ENCODE data around the gene PIGR. TPM values are rescaled to one million over a fixed set of nuclear protein-coding genes. Genes with fewer than 3 reads are reported as not detected.

Gene PIGR
- total RNA-seq, 1 donor from 2014 or later = 1.00 TPM

GRCh38 chr1:206902702-206903101 lies 43.6 kb downstream of the PIGR start:
- Mint-ChIP-seq H3K9me3 (no peaks in the 10 kb centered on the region), H3K4me1 (peaks cover 69% of the 10 kb centered on the region), H3K36me3 (ENCODE audit: low read depth) (peaks cover 57% of the 10 kb centered on the region), H3K27ac (peak overlapping the region; percentile 32), H3K27me3 (no peaks in the 10 kb centered on the region), H3K4me3 (no peak overlapping the region)
- ChIA-PET CTCF (interaction anchor here (3.0 kb wide), 1 partner anchor 9 kb away, joined by 8 read pairs; no protein-coding TSS in a partner anchor), POLR2A (interaction anchor here (0.5 to 1.0 kb wide), 2 partner anchors 28 to 121 kb away, joined by 3 to 7 read pairs; no protein-coding TSS in a partner anchor)
- ATAC-seq (ENCODE audit: low read depth) = no peak
- DNase-seq = no peak
- TF ChIP-seq, protein P1, sequence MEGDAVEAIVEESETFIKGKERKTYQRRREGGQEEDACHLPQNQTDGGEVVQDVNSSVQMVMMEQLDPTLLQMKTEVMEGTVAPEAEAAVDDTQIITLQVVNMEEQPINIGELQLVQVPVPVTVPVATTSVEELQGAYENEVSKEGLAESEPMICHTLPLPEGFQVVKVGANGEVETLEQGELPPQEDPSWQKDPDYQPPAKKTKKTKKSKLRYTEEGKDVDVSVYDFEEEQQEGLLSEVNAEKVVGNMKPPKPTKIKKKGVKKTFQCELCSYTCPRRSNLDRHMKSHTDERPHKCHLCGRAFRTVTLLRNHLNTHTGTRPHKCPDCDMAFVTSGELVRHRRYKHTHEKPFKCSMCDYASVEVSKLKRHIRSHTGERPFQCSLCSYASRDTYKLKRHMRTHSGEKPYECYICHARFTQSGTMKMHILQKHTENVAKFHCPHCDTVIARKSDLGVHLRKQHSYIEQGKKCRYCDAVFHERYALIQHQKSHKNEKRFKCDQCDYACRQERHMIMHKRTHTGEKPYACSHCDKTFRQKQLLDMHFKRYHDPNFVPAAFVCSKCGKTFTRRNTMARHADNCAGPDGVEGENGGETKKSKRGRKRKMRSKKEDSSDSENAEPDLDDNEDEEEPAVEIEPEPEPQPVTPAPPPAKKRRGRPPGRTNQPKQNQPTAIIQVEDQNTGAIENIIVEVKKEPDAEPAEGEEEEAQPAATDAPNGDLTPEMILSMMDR (IDR thresholded peaks at IDR 0.05) = no peak
- intact Hi-C loops (cut with micrococcal nuclease) = no loop called here

- Mint-ChIP-seq H3K27me3 (no peaks in the 10 kb centered on the region), H3K9me3 (no peaks in the 10 kb centered on the region), H3K4me1 (peaks cover 62% of the 10 kb centered on the region), H3K4me3 (no peak overlapping the region), H3K27ac (peak overlapping the region; percentile 62), H3K36me3 (ENCODE audit: low read depth) (peaks cover 50% of the 10 kb centered on the region)
- ChIA-PET CTCF (interaction anchor here (3.0 kb wide), 1 partner anchor 10 kb away, joined by 8 read pairs; no protein-coding TSS in a partner anchor), POLR2A (interaction anchor here (1.0 to 1.5 kb wide), 2 partner anchors 20 to 29 kb away, joined by 3 to 4 read pairs; partner anchors contain the start of gene FCMR)
- ATAC-seq (ENCODE audit: low read depth) = no peak
- intact Hi-C loops (cut with micrococcal nuclease) = no loop called here
- TF ChIP-seq, protein P1 (IDR thresholded peaks at IDR 0.05) = no peak
- no peak for DNase-seq
Measured at GRCh38 chr1:206901944-206902343, 44.3 kb downstream of the PIGR start.

DNA sequence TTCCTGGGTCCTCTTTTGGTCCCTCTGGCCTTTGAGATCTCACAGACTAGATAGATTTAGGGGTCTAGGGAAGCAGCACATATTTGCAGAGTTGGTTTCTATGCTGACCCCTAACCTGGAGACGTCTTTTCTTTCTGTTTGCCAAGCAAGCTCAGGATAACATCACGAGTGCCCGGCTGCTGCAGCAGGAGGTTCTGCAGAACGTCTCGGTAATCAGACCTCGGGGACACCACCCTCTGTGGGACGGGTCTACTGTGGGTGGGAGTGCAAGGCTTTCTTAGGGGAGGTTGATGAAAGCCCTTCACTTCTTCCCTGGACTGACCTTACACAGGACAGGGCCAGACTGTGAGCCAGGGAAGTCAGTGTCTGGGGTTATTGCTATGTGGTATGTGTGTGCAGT lies 46.1 kb downstream of the PIGR start:
- no peak for ATAC-seq (ENCODE audit: low read depth)
- Mint-ChIP-seq H3K4me3 (no peak overlapping the region), H3K27me3 (no peaks in the 10 kb centered on the region), H3K27ac (peak overlapping the region; percentile 62), H3K4me1 (peaks cover 44% of the 10 kb centered on the region), H3K36me3 (ENCODE audit: low read depth) (peaks cover 33% of the 10 kb centered on the region), H3K9me3 (no peaks in the 10 kb centered on the region)
- intact Hi-C loops (cut with micrococcal nuclease) = no loop called here
- ChIA-PET POLR2A (interaction anchor here (0.7 to 1.3 kb wide), 3 partner anchors 14 to 30 kb away, joined by 3 read pairs; no protein-coding TSS in a partner anchor), CTCF (interaction anchor here (1.2 kb wide), 1 partner anchor 12 kb away, joined by 7 read pairs; no protein-coding TSS in a partner anchor)
- TF ChIP-seq, protein P1 (IDR thresholded peaks at IDR 0.05) = no peak
- no peak for DNase-seq

- H3K4me3 Mint-ChIP-seq = no peak overlapping the region
- TF ChIP-seq, protein P1 (IDR thresholded peaks at IDR 0.05) = no peak
- no peaks in the 10 kb centered on the region for H3K9me3 Mint-ChIP-seq
- H3K27ac Mint-ChIP-seq = peak overlapping the region; percentile 62
- ChIA-PET POLR2A (interaction anchor here (0.7 kb wide), 1 partner anchor 19 kb away, joined by 3 read pairs; no protein-coding TSS in a partner anchor), CTCF (no interaction called here)
- peaks cover 40% of the 10 kb centered on the region for H3K4me1 Mint-ChIP-seq
- H3K36me3 Mint-ChIP-seq (ENCODE audit: low read depth) = peaks cover 29% of the 10 kb centered on the region
- H3K27me3 Mint-ChIP-seq = no peaks in the 10 kb centered on the region
- ATAC-seq (ENCODE audit: low read depth) (no peak), DNase-seq (no peak)
- intact Hi-C loops (cut with micrococcal nuclease) = no loop called here
Measured at GRCh38 chr1:206899717-206900116, 46.5 kb downstream of the PIGR start.

- intact Hi-C loops (cut with micrococcal nuclease) = no loop called here
- ChIA-PET CTCF (no interaction called here), POLR2A (no interaction called here)
- no peak for DNase-seq
- Mint-ChIP-seq H3K4me1 (peaks cover 34% of the 10 kb centered on the region), H3K27ac (peak overlapping the region; percentile 5), H3K36me3 (ENCODE audit: low read depth) (peaks cover 21% of the 10 kb centered on the region), H3K27me3 (no peaks in the 10 kb centered on the region), H3K9me3 (no peaks in the 10 kb centered on the region), H3K4me3 (no peak overlapping the region)
- TF ChIP-seq, protein P1 (IDR thresholded peaks at IDR 0.05) = no peak
- no peak for ATAC-seq (ENCODE audit: low read depth)
Measured at GRCh38 chr1:206898915-206899431, 47.3 kb downstream of the PIGR start.
